Measurements from ENCODE around the gene C11orf97.

DNA sequence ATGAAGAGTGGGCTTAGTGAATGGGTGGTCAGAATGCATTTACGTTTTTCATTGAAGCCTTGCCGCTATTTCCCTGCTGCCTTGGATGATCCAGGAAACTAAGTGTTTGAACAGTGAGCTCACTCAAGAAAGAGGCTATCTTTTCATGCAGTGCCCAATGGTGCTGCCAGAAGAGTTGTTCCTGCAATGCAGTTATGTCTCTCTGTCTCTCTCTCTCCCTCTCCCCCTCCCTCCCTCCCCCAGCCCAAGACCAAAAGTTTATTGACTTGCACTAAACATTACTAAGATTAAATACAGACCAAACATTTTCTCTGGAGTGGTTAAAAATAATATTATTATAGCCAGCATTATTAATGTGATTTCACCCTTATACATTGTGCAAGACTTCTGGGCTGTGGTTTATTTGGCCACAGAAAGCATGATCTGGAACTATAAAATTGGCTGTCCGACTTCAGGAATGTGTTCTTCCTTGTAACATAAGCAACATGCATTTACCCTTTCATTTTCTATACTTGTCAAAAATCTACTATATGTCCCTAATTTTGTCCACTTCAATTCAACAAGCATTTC is 24.9 kb downstream of the C11orf97 start:
- TF ChIP-seq, protein P1, sequence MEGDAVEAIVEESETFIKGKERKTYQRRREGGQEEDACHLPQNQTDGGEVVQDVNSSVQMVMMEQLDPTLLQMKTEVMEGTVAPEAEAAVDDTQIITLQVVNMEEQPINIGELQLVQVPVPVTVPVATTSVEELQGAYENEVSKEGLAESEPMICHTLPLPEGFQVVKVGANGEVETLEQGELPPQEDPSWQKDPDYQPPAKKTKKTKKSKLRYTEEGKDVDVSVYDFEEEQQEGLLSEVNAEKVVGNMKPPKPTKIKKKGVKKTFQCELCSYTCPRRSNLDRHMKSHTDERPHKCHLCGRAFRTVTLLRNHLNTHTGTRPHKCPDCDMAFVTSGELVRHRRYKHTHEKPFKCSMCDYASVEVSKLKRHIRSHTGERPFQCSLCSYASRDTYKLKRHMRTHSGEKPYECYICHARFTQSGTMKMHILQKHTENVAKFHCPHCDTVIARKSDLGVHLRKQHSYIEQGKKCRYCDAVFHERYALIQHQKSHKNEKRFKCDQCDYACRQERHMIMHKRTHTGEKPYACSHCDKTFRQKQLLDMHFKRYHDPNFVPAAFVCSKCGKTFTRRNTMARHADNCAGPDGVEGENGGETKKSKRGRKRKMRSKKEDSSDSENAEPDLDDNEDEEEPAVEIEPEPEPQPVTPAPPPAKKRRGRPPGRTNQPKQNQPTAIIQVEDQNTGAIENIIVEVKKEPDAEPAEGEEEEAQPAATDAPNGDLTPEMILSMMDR (IDR thresholded peaks at IDR 0.05 in 2 of 3, conservative IDR thresholded peaks at IDR 0.05 in 1 of 3; ENCODE audit: borderline replicate concordance in 1 of 3, insufficient read depth in 1 of 3, low read depth in 2 of 3, low read length in 2 of 3) = no peak
- TF ChIP-seq POLR2AphosphoS5 (IDR thresholded peaks at IDR 0.05; ENCODE audit: low read depth, low read length) (no peak), POLR2A (IDR thresholded peaks at IDR 0.05; ENCODE audit: borderline replicate concordance, extremely low read depth, insufficient read depth, insufficient read length) (no peak), ZFX (IDR thresholded peaks at IDR 0.05) (no peak), EZH2phosphoT487 (IDR thresholded peaks at IDR 0.05; ENCODE audit: borderline replicate concordance) (no peak), EZH2 (IDR thresholded peaks at IDR 0.05) (no peak), ZNF274 (IDR thresholded peaks at IDR 0.05; ENCODE audit: low read depth, low read length) (no peak), SIN3A (IDR thresholded peaks at IDR 0.05; ENCODE audit: low read depth) (no peak)
- TF ChIP-seq, protein P2, sequence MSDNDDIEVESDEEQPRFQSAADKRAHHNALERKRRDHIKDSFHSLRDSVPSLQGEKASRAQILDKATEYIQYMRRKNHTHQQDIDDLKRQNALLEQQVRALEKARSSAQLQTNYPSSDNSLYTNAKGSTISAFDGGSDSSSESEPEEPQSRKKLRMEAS (IDR thresholded peaks at IDR 0.05) = no peak

All from HCT116 (cell line).